GM19438 (cell line): ENCODE measurements around the gene STX1A.

Experiments
- ATAC-seq: cut with Tn5 transposase; IDR thresholded peaks from one replicate; pipeline ENCODE4 v1.9.1; 2021; ENCODE audit warnings: low read depth; ENCODE audit not compliant: unreplicated experiment

STX1A gene

DNA sequence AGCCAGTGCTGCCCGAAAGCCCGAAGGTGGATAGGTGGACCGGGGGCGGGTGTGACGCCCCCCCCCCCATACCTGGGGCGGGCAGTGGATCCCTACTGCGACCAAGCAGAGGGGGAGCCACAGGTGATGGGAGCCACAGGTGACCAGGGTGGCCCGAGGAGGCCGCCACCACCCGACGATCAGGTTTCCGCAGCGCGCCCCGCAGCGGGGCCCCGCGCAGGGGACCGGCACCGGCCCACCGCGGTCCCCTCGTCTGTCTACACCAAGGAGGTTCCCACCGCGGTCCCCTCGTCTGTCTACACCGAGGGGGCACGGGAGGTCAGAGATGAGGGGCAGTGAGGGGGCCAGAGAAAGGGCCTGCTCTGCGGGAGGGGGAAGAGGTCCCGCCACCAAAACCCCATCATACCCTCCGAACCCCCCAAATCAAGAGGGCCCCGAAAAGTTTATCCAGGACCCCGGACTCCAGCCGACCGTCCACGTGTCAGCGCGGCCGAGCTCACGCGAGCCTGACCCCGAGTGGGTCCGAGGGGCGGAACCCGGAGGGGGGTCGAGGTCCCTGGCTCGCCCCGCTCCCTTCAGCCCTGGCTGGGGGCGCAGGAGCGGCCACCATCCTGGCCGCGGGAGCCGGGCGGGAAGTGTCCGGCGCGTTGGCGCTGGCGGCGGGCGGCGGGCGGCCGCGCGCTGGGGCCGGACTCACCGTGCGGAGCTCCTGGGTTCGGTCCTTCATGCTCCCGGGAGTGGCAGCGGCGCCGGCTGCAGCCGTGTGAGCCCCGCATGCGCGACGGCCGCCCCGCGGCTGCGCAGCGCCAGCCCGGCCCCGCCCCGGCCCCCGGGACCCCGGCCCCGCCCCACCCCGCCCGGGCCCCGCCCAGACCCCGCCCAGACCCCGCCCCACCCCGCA lies at the start of gene STX1A:
Gene STX1A, minus strand, starts transcription at position 765 of the 901 bp plus-strand sequence. Its CDS starts 38 bp downstream, at position 727.
- no peak for ATAC-seq

DNA sequence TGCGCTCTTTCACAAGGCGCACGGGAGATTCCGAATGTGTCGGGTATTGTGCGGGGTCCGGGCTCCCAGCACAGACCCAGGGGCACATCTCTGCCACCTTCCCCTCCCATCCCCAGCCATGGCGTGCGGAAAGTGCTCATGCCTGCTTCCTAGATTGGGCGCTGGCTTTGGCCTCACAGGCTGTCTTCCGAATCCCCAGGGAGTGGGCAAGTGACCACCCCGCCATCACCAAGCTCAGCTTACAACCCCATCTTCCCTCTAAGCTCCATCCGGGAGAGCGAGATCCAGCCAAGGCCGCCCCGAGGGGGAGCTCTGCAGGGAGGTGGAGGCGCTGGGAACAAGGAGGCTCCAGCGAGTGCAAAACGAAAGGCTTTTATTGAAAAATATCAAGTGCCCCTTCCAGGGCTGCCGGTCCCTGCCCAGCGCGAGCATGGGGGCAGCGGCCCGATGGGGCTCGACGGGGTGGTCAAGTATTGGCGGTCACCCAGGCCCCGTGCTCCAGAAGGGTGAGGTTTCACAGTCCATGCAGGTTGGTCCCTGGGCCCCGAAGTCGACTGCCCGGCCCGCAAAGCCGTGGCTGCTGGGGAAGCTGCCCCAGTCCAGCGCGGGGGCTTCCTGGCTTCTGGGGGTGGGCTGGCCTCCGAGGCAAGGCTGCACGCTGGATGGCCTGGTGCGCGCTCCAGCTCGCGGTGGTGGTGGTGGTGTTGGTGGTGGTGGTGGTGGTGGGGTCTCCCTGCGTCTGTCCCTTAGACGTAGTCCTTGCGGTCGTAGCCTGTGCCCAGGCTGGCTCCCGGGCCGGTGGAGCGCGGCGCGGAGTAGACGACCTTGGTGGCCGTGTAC lies 49.4 kb upstream of the STX1A start:
- no peak for ATAC-seq

DNA sequence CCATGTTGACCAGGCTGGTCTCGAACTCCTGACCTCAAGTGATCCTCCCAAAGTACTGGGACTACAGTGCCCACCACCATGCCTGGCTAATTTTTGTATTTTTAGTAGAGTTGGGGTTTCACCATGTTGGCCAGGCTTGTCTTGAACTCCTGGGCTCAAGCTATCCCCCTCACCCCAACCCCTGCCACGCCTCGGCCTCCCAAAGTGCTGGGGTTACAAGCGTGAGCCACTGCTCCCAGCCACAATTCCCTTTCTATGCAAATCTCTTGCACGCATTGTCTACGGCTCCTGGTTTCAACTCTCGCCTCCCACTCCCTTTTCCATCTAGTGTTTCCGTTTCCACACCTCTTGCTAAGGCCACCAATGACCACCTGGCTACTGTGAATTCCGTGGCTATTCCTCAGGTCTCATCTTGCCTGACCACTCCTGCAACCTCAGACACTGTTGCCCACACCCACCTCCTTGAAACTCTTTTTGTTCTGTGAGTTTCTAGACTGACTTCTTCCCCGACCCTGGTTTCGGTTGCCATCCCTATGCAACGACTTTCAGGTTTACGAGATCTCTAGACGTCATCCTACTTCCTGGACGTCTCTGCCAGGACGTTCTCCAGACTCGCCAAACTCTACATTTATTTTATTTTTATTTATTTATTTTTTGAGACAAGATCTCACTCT lies 47.2 kb upstream of the STX1A start:
- ATAC-seq: no peak

DNA sequence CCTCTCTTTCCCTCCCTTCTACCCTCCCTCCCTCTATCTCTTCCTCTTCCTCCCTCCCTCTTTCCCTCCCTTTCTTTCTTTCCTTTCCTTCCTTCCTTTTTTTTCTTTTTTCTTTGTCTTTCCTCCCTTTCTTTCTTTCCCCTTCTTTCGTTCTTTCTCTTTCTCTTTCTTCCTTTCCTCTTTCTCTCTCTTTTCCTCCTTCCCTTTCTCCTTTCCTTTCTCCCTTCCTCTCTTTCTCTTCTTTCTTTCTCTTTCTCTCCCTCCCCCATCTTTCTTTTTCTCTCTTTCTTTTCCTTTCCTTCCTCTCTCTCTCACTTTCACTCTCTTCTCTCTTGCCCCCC lies 43.2 kb upstream of the STX1A start:
- no peak for ATAC-seq

DNA sequence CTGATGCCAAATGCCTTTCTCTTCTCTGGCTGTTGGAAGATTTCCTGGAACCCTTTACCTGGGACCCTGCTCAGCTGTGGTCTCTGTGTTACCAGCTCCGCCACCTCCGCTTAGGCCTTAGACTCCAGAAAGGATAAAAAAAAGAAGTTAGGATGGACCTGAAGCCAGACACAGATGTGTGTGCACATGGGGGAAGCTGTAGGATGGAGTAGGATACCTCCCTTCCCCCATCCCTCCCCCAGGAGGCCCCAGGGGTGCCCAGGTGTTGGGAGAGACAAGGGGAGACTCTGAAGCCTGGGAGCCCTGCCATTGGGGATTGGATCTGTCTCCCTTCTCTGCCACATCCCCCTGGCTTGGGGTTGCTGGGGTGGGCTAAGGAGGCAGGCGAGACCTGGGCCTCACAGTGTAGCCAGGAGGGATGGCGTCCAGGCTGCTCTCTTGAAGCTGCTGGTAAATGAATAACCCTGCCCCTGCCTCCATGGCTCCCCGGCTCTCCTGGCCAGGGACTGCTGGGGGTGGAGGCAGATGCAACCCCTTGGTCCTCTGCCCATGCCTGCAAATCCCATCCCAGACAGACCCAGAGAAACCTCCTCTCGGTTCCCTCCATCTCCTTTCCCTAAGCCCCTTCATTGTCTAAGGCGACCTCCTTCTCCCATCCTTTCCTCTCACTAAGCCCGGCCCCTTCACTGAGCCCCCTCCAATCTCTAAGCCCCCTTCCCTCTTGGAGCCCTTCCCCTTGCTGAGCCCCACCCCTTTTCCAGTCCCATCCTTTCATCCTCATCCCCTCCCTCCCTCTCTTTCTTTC lies 42.6 kb upstream of the STX1A start:
- no peak for ATAC-seq

DNA sequence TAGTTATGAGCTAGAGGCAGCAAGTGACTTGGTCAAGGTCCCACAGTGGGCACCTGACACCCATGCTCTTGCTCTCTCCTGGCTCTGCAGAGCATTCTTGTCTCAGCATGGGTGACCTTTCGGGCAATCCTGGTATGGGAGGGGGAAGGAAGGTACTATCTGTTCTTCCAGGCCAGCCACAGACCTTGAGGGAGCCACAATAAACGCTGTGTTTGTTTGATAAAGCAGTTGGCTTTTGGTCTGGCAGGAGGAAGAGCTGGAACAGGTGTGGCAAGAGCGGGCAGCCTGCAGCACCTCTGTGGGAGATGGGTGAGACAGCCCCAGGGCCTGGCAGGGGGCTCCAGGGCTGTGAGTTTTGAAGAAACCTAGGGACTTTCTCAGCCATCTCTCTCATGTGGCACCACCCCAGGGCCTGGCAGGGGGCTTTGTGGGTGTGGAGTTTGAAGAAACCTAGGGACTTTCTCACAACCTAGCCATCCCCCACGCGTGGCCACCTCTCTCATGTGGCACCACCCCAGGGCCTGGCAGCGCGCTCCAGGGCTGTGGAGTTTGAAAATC lies 39.2 kb upstream of the STX1A start:
- ATAC-seq: no peak

DNA sequence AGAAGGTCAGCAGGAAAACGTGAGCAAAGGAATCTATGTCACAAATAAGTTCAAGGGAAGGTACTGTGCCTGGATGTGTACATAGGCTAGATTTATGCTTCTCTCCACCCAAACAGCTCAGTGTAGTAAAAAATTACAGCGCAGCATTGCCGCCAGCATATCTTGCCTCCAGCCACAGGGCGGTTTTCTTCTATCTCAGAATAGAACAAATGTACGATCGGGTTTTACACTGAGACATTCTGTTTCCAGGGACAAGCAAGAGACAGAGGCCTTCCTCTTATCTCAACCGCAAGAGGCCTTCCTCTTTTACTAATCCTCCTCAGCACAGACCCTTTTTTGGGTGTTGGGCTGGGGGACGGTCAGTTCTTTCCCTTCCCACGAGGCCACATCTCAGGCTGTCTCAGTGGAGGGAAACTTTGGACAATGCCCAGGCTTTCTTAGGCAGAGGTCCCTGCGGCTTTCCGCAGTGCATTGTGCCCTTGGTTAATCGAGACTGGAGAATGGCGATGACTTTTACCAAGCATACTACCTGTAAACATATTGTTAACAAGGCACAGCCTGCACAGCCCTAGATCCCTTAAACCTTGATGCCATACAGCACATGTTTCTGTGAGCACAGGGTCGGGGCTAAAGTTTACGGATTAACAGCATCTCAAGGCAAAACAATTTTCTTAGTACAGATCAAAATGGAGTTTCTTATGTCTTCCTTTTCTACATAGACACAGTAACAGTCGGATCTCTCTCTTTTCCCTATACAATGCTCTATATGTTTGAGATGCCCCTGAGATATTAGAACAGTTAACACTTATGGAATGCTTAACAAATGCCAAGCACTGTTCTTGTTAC lies 30.7 kb upstream of the STX1A start:
- ATAC-seq: no peak

DNA sequence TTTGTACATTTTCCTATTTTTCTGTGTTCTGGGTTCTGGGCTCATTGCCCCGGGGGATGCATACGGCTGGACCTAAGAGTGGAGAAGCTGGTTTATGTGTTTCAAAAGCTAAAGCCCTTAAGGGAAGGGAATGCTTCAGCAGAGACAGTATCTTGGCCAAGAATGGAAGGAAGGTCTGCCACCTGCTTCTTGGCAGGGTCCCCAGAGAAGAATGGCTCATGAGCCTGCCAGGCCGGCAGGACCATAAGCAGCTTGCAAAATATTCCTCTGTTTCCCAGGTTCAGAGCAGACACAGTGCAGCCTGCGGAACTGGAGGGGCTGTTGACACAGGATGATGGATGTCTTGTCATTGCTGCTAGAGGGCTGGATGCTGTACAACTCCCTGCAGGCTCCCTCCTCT lies 26.9 kb upstream of the STX1A start:
- ATAC-seq: no peak

DNA sequence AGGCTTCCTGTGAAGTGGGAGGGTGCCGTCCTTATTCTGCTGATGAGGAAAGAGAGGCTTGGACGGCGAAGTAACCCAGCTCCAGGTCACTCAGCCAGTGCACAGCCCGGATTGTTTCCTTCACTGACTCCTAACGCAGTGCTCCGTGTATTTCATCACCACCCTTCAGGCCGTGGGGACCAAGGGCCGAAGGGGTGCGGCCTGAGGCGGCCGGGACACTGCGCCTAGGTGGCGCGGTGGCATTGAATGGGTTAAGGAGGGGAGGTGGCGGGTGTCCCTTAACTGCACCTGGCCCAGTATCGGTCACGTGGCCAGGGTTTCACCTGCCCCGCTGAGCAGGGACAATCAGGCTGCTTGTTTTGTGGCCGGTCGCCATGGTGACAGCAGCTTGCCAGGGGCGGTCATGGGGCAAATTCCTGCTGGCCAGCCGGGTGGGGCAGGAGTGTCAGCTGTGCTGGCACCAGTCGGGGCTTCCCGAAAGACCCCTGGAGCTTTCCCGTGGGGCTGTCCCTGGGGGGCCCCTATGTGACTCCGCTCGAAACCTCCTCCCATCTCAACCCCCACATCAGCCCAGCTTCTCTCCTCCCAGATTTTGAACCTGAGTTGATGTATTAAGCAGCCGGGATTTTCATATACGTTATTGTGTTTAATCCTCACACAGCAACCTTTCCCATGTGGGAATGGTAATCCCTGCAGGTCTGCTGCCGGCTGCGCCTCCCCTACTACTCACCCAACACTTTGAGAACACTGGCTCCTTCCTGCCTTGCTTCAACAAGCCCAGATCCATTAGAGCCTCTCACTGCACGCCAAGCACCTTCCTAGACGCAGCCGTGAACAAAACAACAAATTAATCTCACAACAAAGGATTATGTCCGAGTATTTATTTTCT lies 23.5 kb upstream of the STX1A start:
- no peak for ATAC-seq

DNA sequence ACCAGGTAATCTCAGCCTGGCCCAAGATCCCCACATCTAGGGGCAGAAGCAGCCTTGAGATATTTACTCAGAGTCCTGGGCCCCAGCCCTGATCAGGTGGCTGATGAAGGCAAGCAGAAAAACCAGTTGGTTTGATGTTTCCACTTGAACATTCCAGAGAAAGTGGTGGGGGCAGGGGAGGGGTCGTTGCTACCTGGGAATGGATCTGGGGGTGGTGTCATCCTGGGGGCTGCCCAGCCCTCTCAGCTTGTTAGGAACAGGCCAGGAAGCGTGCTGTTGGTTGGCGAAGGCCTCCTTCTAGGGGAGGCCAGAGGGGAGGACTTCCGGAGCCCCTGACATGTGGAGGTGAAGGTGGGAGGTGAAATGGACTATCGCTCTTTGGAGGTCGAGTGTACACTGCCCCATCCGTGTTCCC lies 22.9 kb upstream of the STX1A start:
- ATAC-seq: no peak

DNA sequence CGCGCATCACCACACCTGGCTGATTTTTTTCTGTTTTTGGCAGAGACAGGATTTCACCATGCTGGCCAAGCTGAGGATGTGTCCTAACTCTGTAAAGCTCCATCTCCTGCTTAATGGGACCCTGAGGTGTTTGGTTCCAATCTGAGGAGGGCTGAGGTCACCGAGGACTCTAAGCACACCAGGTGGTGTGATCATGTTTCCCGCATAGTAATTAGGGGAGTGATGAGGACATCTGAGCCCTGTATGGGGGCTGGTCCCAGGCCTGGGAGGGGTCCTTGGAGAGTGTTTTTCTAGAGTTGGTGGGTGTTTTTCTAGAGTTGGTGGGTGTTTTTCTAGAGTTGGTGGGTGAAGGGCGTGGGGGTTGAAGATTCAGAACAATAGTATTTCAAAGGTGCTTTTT lies 22.1 kb upstream of the STX1A start:
- no peak for ATAC-seq

DNA sequence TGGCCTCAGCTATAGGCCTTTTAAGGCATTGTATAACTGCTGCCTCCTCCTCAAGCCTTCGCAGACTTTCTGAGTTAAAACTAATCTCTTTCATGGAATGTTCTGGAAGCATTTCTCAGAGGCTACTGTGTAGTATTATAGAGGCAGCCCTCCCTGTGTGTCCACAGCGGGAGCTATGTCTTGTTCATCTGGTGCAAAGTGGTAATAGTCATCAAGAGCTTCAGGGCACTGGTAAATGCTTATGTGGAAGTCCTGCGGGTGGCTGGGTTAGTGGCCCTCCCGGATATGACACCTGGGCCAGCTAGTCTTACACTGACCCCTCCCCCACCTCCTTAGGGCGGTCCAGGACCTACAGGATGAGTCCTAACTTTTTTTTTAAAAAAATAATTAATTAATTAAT lies 21.3 kb upstream of the STX1A start:
- no peak for ATAC-seq

DNA sequence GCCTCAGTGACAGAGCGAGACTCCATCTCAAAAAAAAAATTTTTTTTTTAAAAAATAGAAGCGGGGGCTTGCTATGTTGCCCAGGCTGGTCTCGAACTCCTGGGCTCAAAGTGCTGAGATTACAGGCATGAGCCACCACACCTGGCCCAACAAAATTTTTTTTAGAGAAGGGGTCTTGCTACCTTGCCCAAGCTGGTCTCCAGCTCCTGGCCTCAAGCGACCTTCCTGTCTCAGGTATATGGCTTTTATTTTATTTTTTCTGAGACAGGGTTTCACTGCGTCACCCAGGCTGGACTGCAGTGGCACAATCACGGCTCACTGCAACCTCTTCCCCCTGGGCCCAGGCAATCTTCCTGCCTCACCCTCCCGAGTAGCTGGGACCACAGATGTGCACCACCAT lies 20.7 kb upstream of the STX1A start:
- no peak for ATAC-seq

DNA sequence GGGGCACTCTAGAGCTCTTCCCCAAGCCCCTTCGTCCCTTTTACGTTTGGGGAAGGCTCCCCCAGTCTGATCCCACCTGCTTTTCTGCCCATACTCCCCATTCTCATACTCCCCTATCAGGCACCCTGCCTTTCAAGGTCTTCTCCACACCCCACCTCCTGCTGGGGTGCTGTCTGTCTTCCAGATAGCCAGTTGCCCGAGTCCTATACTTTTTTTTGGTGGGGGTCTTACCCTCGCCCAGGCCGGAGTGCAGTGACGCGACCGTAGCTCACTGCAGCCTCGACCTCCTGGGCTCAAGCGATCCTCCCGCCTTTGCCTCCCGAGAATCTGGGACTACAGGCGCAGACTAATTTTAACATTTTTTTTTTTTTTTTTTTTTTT lies 19.9 kb upstream of the STX1A start:
- no peak for ATAC-seq

DNA sequence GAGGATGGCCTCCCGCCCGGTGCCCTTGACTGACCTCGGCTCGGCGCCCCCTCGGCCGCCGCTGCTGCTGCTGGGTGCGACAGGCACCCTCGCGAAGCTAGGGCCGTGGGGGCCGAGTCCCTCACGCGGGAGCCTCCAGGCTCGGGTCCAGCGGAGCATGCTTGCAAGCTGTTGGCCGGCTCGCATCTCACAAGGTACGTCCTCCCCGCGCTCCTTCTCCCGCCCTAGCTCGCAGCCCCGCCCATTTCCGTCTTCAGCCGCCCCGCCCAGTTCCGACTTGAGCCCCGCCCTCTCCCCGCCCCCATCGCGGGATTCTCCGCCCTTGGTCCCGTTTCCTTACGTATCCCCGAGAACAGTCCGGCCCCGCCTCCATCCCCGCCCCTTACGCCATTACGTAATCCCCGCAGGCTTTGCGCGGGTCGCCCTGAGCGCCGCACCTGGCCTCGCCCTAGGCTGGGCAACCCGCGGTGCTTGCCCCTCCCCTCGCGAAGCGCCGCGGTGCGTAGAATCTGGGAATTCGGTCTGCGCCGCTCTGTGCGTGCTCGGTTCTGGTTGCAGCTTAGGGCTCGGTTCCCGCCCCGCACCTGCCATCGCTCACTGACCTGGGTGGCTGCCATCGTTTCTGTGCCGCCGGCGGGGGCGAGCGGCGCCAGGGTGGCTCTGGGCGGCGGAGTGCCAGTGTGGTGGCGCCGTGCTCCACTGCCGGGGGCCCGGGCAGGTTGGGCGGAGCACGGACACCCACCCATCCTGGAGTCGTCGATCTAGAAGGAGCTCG lies 19.3 kb upstream of the STX1A start, which contains the start of gene ABHD11:
Gene ABHD11, minus strand, starts transcription at position 191 of the 775 bp plus-strand sequence. Its CDS starts 32 bp downstream, at position 159.
- peak; percentile 82 for ATAC-seq

DNA sequence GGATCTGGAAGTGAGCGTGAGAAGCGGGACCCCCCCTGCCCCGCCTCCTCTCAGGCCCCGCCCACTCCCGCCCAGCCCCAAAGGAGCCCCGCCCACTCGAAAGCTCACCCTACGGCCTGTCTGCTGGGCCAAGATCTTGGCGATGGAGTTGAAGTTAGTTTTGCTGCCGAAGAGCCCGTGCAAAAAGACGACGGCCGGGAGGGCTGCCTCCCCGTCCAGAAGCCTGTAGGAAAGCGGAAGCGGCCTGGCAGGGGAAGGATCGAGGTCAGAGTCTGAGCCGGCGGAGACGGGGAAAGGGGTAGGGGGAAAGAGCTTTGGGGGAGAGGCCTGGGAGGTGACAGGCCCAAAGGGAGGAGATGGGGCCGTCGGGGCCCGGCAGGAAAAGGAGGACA lies 18.7 kb upstream of the STX1A start:
- peak; percentile 17 for ATAC-seq

DNA sequence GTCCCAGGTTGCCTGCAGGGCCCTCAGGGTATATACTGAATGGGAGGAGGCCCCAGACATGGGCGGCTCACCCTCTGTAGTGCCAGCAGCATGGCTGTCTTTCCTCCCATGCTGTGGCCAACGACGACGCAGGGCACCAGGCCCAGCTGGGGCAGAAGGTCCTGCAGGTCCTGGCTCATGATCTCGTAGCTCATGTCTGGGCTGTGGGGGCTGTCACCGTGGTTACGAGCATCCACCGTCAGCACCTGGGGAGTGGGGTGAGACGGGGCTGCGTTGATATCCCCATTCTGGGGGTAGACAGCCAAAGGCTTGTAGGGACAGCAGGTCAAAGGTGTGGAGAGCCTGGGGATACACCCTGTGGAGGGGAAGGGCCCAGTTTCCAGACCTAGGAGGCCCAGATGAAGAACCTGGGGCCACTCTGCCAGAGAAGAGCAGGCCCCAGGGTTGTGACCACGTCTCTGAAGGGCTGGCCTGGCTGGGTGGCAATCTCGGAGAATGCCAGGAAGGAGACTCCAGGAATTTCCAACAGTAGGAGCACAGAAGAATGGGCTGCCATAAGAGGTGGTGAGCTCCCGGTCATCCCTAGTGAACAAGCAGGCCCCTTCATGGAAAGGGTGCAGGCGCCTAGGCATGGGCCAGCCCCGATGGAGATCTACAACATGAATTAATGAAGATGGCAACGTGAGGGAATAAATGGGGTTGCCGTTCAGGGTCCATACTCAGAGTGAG lies 18.2 kb upstream of the STX1A start:
- no peak for ATAC-seq
